Adrenal gland (tissue), 12 donors: ENCODE data around the gene CCNI. TPM values are rescaled to one million over a fixed set of nuclear protein-coding genes. Genes with fewer than 3 reads are reported as not detected.
A peak's percentile ranks its signal among the peaks of the same experiment; 100 is the strongest.

ENCODE experiments used
- DNase-seq, 7 donors: peaks; one replicate each; pipeline ENCODE4 v3.0.0-alpha.2; 2019 to 2020
- H3K27ac ChIP-seq, 5 donors: fragments of 200-600 bp; sonication (generic) in 4 of 5; 1 replicate in 3 of 5; 2 replicates in 2 of 5; pipeline versions ENCODE4 v1.5.1 to v1.8.0; 2016 to 2020; ENCODE audit warnings: mild to moderate bottlenecking in 1 of 5
- H3K27me3 ChIP-seq: fragments of 200-600 bp; 2 replicates; pipeline ENCODE4 v1.8.0; 2021
- H3K36me3 ChIP-seq, 2 donors: fragments of 200-600 bp; replicated peaks in 1 of 2; 1 replicate in 1 of 2; 2 replicates in 1 of 2; pipeline versions ENCODE4 v1.5.1 to v1.8.0; 2018 to 2022
- H3K4me1 ChIP-seq, 2 donors: fragments of 200-600 bp; replicated peaks in 1 of 2; 1 replicate in 1 of 2; 2 replicates in 1 of 2; pipeline versions ENCODE4 v1.5.1 to v1.8.0; 2018 to 2021
- H3K4me3 ChIP-seq, 4 donors: fragments of 200-600 bp; sonication (generic) in 3 of 4; one replicate each; pipeline ENCODE4 v1.5.1; 2016 to 2018
- H3K9me3 ChIP-seq, 3 donors: fragments of 200-600 bp; sonication (generic) in 1 of 3; replicated peaks in 1 of 3; 1 replicate in 2 of 3; 2 replicates in 1 of 3; pipeline versions ENCODE4 v1.5.1 to v1.8.0; 2016 to 2021
- POLR2A ChIP-seq, 2 donors: fragments of 450-650 bp; IDR thresholded peaks; one replicate each; pipeline ENCODE4 v1.6.1; 2017; ENCODE audit warnings: antibody characterized with exemption in 2 of 2, mild to moderate bottlenecking in 2 of 2, moderate library complexity in 1 of 2
- WGBS, 4 donors: extraction: QIAGEN DNeasy Blood & Tissue Kit in 2 of 4; methylation state at CpG; one replicate each; pipeline versions ENCODE4 v1.1.5 to v1.1.7; 2013 to 2017; 5-methylcytosine and 5-hydroxymethylcytosine counted together
- intact Hi-C, 2 donors: fragments of 100-400 bp; cut with DNase I; formaldehyde crosslinking; loops; one replicate each; pipeline versions ENCODE4 v1.14.1 to v1.15.0; 2022 to 2023
- polyA plus RNA-seq, 3 donors: library from polyadenylated mRNA; stranded (reverse); fragments of 200-250 nt in 2 of 3; fragments of 350-450 nt in 1 of 3; fragmentation: Illumina TruSeq in 1 of 3; extraction: RNeasy Lipid Tissue Mini Kit (QIAGEN cat#74804) in 1 of 3; gene quantifications; one replicate each; pipeline ENCODE4 v1.2.3, GENCODE V29; 2013 to 2014
- total RNA-seq, 9 donors: library from RNA; depleted of rRNA in 4 of 9; stranded (reverse); fragments of >200 nt in 4 of 9; fragments of 120-200 nt in 1 of 9; fragmentation: NEBNext Ultra II Directional in 1 of 9; extraction: Animal tissue kit (Norgen Biotek cat#: 25700) in 1 of 9; gene quantifications; one replicate each; pipeline versions ENCODE4 v1.1.0 to v1.2.4, GENCODE V29; 2013 to 2023
- TF ChIP-seq, protein P1 (sequence below), 6 experiments: fragments of 450-650 bp in 4 of 6; fragments of 200-600 bp in 2 of 6; sonication (generic) in 1 of 6; IDR thresholded peaks; 1 replicate in 5 of 6; 2 replicates in 1 of 6; pipeline versions ENCODE4 v1.5.1 to v1.8.0; 2016 to 2021; ENCODE audit warnings: antibody characterized with exemption in 6 of 6, mild to moderate bottlenecking in 2 of 6, moderate library complexity in 1 of 6
- donor health status: healthy with polysubstance abuse.
- donor health status: Bipolar disorder and iron deficiency.
- donor health status: DM: yes; HTN: yes; CAD: no.
- donor health status: DM: no; HTN: no; CAD: no.
- donor health status: DM: no; HTN: no; CAD: no.
- donor health status: DM: yes; HTN: yes; CAD: no.

Gene CCNI
- total and polyA plus RNA-seq, 12 donors: 32.1 to 261 (median 155) TPM

DNA sequence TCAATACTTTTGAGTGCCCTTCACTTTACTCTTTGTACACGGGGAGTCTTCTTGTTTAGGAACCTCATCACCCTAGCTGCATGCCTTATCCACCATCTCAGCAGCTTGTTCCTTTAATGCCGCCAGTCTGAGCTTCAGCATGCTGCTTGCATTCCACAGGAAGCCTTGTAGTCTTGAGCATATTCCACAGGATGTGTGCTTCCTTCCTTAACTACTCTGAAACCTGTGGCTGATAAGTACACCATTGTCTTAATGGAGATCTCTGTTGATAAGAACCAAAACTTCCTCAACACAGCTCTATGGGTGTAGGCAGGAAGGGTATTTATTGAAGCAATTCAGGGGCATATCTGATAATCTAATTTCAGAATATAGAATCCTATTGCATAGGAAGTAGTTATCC lies 24.4 kb upstream of the CCNI start:
- H3K4me3 ChIP-seq: no peak overlapping the region
- TF ChIP-seq, protein P1, sequence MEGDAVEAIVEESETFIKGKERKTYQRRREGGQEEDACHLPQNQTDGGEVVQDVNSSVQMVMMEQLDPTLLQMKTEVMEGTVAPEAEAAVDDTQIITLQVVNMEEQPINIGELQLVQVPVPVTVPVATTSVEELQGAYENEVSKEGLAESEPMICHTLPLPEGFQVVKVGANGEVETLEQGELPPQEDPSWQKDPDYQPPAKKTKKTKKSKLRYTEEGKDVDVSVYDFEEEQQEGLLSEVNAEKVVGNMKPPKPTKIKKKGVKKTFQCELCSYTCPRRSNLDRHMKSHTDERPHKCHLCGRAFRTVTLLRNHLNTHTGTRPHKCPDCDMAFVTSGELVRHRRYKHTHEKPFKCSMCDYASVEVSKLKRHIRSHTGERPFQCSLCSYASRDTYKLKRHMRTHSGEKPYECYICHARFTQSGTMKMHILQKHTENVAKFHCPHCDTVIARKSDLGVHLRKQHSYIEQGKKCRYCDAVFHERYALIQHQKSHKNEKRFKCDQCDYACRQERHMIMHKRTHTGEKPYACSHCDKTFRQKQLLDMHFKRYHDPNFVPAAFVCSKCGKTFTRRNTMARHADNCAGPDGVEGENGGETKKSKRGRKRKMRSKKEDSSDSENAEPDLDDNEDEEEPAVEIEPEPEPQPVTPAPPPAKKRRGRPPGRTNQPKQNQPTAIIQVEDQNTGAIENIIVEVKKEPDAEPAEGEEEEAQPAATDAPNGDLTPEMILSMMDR (IDR thresholded peaks at IDR 0.05): no peak
- no peak for TF ChIP-seq POLR2A (IDR thresholded peaks at IDR 0.05)
- DNase-seq: peak in 1 of 7 donors; percentile 4
- H3K9me3 ChIP-seq: no peaks in the 10 kb centered on the region
- no peaks in the 10 kb centered on the region for H3K36me3 ChIP-seq
- H3K4me1 ChIP-seq: peaks cover 5 to 10% of the 10 kb centered on the region in 2 donors
- H3K27me3 ChIP-seq: no peaks in the 10 kb centered on the region
- H3K27ac ChIP-seq: no peak overlapping the region
- intact Hi-C loops: no loop called here
- 55 to 74% (median 62%) methylated on average over 2 of the region's 2 CpGs for WGBS, 4 donors

DNA sequence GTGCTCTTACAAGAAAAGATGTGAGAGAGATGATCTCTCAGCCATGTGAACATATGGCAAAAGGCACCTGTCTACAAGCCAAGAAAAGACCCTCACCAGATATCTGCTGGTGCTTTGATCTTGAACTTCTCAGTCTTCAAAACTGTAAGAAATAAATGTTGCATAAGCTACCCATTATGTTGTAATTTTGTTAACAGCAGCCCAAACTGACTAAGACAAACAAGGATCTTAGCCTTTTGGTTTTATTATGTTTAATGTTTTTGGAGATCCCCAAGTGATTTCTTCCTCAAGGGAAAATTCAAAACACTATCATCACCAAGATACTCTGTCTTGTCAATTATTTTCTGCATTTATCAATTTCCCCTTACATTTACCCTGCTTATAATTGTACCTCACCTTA lies 21.8 kb upstream of the CCNI start:
- no peaks in the 10 kb centered on the region for H3K9me3 ChIP-seq
- TF ChIP-seq POLR2A (IDR thresholded peaks at IDR 0.05): no peak
- TF ChIP-seq, protein P1 (IDR thresholded peaks at IDR 0.05): no peak
- H3K36me3 ChIP-seq: no peaks in the 10 kb centered on the region
- no peaks in the 10 kb centered on the region for H3K27me3 ChIP-seq
- DNase-seq: no peak
- no peaks in the 10 kb centered on the region for H3K4me1 ChIP-seq
- intact Hi-C loops: loop anchor here in 1 of 2 donors (10.0 kb wide), 2 partner anchors 57 to 107 kb away; partner anchors contain the start of gene CCNG2
- no peak overlapping the region for H3K27ac ChIP-seq
- H3K4me3 ChIP-seq: no peak overlapping the region

DNA sequence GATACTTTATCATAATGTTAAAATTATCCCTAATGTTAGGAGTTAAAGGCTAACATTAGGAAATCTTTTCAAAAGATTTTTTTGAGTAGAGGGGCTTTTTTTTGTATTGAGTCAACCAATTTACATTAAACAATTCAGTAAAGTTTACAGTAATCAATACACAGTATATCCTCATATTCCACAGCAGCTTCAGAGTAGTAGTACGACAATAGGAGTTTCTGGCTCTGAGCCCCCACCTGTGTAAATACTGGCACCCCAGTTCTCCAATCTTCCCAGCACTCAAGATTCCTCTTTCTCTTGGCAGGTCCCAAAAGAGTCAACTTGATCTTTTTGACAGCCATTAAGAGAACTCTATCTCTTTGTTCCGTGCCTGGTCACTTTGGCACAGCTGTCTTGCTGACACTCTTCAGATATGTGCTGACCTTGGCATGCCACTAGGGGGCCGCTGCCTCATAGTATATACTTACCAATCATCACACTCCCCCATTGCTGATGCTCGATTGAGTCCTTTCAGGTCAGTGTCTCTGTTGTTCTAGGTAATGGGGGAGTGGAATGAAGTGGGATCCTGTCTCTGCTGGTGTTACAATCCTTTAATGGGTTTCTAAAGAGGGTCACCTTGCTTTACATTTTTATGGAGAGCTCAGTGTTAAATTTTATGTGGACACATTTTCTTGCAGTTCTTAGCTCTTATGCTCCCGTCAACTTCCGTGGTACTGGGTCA lies 19.5 kb upstream of the CCNI start:
- Histone ChIP-seq H3K36me3 (no peaks in the 10 kb centered on the region), H3K4me1 (no peaks in the 10 kb centered on the region), H3K27me3 (no peaks in the 10 kb centered on the region), H3K27ac (no peak overlapping the region), H3K4me3 (no peak overlapping the region), H3K9me3 (no peaks in the 10 kb centered on the region)
- WGBS, 4 donors: 34 to 43% (median 39%) methylated on average over 6 of the region's 6 CpGs
- TF ChIP-seq, protein P1 (IDR thresholded peaks at IDR 0.05): peak; percentile 60 to 82 (median 74)
- peak in 1 of 2 donors; percentile 6 for TF ChIP-seq POLR2A (IDR thresholded peaks at IDR 0.05)
- DNase-seq: peak; percentile 64 to 93 (median 83)
- intact Hi-C loops: loop anchor here in 1 of 2 donors (10.0 kb wide), 2 partner anchors 60 to 110 kb away; partner anchors contain the start of gene CCNG2

DNA sequence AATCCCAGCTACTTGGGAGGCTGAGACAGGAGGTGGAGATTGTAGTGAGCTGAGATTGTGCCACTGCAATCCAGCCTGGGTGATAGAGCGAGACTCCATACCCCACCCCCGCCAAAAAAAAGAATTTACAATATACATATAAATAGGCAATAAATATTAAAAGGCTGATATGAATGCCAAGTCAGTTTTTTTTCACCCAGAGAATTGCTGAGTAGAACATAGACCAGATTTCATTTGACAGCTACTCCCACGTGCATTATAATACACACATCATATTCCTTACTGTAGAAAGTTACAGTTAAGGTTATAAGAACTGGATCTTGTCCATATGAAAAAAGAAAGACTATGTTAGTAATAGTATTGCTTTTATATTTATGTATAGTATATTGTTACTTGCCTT lies 18.7 kb upstream of the CCNI start:
- no peaks in the 10 kb centered on the region for H3K4me1 ChIP-seq
- H3K36me3 ChIP-seq: no peaks in the 10 kb centered on the region
- DNase-seq: no peak
- H3K27me3 ChIP-seq: no peaks in the 10 kb centered on the region
- H3K4me3 ChIP-seq: no peak overlapping the region
- 91 to 98% (median 93%) methylated on average over 3 of the region's 3 CpGs for WGBS, 4 donors
- H3K9me3 ChIP-seq: no peaks in the 10 kb centered on the region
- no peak overlapping the region for H3K27ac ChIP-seq
- intact Hi-C loops: loop anchor here in 1 of 2 donors (10.0 kb wide), 2 partner anchors 60 to 110 kb away; partner anchors contain the start of gene CCNG2
- TF ChIP-seq, protein P1 (IDR thresholded peaks at IDR 0.05): no peak
- TF ChIP-seq POLR2A (IDR thresholded peaks at IDR 0.05): no peak
